ENCODE measurements around the gene MAN1C1.

MAN1C1 gene

GRCh38 chr1:25804964-25805862, 188.6 kb downstream of the MAN1C1 start:
- Histone ChIP-seq H3K36me3 (ENCODE audit: insufficient read depth) (no peaks in the 10 kb centered on the region), H3K27ac (no peak overlapping the region), H3K27me3 (ENCODE audit: insufficient read depth, low read depth) (no peaks in the 10 kb centered on the region), H2AFZ (ENCODE audit: low read depth) (no peak overlapping the region), H3K4me3 (IDR thresholded peaks at IDR 0.05; ENCODE audit: insufficient read depth, low read depth, low read length) (no peak overlapping the region), H4K20me1 (ENCODE audit: insufficient read depth) (no peaks in the 10 kb centered on the region), H3K9ac (no peak overlapping the region), H3K4me2 (no peak overlapping the region), H3K79me2 (ENCODE audit: insufficient read depth, low read depth) (no peaks in the 10 kb centered on the region), H3K4me1 (ENCODE audit: low read depth, poor library complexity, severe bottlenecking) (peaks cover 41% of the 10 kb centered on the region)
- no peak for TF ChIP-seq CTCF (conservative IDR thresholded peaks at IDR 0.05; ENCODE audit: low read depth, low read length)

DNA sequence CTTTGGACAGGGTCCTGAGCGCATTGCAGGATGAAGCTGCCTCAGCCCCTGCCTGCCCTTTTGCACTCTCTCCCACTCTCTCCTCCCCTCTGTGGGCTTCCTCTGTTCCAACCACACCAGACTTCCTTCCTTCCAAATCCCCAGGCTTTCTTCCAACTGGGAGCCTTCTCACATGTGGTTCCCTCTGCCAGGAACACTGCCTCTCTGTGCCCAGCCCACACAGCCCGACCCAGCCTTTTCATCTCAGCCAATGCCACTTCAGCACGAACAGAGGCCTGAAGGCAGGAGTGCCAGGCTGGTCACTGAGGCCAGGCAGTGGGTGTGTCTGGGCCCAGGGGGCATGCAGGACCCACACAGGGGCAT, 189.3 kb downstream of the MAN1C1 start:
- Histone ChIP-seq H3K27me3 (ENCODE audit: insufficient read depth, low read depth) (no peaks in the 10 kb centered on the region), H3K4me1 (ENCODE audit: low read depth, poor library complexity, severe bottlenecking) (peaks cover 46% of the 10 kb centered on the region), H3K36me3 (ENCODE audit: insufficient read depth) (no peaks in the 10 kb centered on the region), H3K4me3 (IDR thresholded peaks at IDR 0.05; ENCODE audit: insufficient read depth, low read depth, low read length) (no peak overlapping the region), H3K4me2 (no peak overlapping the region), H3K9ac (no peak overlapping the region), H3K27ac (no peak overlapping the region), H2AFZ (ENCODE audit: low read depth) (no peak overlapping the region), H3K79me2 (ENCODE audit: insufficient read depth, low read depth) (no peaks in the 10 kb centered on the region), H4K20me1 (ENCODE audit: insufficient read depth) (no peaks in the 10 kb centered on the region)
- TF ChIP-seq CTCF (conservative IDR thresholded peaks at IDR 0.05; ENCODE audit: low read depth, low read length) = no peak

DNA sequence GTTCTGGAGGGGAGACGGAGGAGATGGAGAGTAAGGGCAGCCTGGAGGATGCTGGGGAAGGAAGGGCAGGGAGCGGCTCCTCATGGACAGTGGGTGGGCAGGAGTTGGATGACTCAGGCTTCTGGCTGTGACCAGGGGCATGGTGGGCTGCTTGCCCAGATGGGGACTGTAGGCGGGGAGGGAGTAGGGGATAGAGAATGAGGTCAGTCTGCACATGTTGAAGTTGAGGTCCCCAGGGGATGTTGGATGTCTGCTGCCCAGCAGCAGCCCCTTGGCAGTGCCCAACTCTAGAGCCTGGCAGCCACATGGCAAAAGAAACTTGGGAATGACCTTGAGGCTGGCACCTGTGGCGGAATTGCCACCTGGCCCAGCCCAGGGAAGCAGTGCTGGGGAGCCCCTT, 189.8 kb downstream of the MAN1C1 start:
- H4K20me1 ChIP-seq (ENCODE audit: insufficient read depth) = no peaks in the 10 kb centered on the region
- no peaks in the 10 kb centered on the region for H3K36me3 ChIP-seq (ENCODE audit: insufficient read depth)
- H2AFZ ChIP-seq (ENCODE audit: low read depth) = no peak overlapping the region
- H3K4me2 ChIP-seq = no peak overlapping the region
- H3K79me2 ChIP-seq (ENCODE audit: insufficient read depth, low read depth) = no peaks in the 10 kb centered on the region
- no peak for TF ChIP-seq CTCF (conservative IDR thresholded peaks at IDR 0.05; ENCODE audit: low read depth, low read length)
- H3K4me1 ChIP-seq (ENCODE audit: low read depth, poor library complexity, severe bottlenecking) = peaks cover 45% of the 10 kb centered on the region
- no peaks in the 10 kb centered on the region for H3K27me3 ChIP-seq (ENCODE audit: insufficient read depth, low read depth)
- no peak overlapping the region for H3K4me3 ChIP-seq (IDR thresholded peaks at IDR 0.05; ENCODE audit: insufficient read depth, low read depth, low read length)
- no peak overlapping the region for H3K27ac ChIP-seq
- no peak overlapping the region for H3K9ac ChIP-seq

- no peak overlapping the region for H3K4me3 ChIP-seq (IDR thresholded peaks at IDR 0.05; ENCODE audit: insufficient read depth, low read depth, low read length)
- H3K4me2 ChIP-seq = no peak overlapping the region
- H3K27ac ChIP-seq = no peak overlapping the region
- H3K4me1 ChIP-seq (ENCODE audit: low read depth, poor library complexity, severe bottlenecking) = peaks cover 32% of the 10 kb centered on the region
- no peaks in the 10 kb centered on the region for H3K27me3 ChIP-seq (ENCODE audit: insufficient read depth, low read depth)
- no peak overlapping the region for H3K9ac ChIP-seq
- no peak overlapping the region for H2AFZ ChIP-seq (ENCODE audit: low read depth)
- H3K36me3 ChIP-seq (ENCODE audit: insufficient read depth) = no peaks in the 10 kb centered on the region
- H3K79me2 ChIP-seq (ENCODE audit: insufficient read depth, low read depth) = no peaks in the 10 kb centered on the region
- TF ChIP-seq CTCF (conservative IDR thresholded peaks at IDR 0.05; ENCODE audit: low read depth, low read length) = no peak
- no peaks in the 10 kb centered on the region for H4K20me1 ChIP-seq (ENCODE audit: insufficient read depth)
These were observed 191.1 kb downstream of the MAN1C1 start for GRCh38 chr1:25807480-25808390.
